Kidney capillary endothelial cell (primary cell): ENCODE results near the gene UBE2I.
"Not testable (repeated sequence)": the region's sequence is repeated elsewhere in the genome, so short reads cannot be mapped to it uniquely, and the experiment has no call there.

Source experiments
- DNase-seq: peaks from one replicate; pipeline ENCODE4 v3.0.0-alpha.2; 2018; ENCODE audit warnings: low spot score

Gene UBE2I

DNA sequence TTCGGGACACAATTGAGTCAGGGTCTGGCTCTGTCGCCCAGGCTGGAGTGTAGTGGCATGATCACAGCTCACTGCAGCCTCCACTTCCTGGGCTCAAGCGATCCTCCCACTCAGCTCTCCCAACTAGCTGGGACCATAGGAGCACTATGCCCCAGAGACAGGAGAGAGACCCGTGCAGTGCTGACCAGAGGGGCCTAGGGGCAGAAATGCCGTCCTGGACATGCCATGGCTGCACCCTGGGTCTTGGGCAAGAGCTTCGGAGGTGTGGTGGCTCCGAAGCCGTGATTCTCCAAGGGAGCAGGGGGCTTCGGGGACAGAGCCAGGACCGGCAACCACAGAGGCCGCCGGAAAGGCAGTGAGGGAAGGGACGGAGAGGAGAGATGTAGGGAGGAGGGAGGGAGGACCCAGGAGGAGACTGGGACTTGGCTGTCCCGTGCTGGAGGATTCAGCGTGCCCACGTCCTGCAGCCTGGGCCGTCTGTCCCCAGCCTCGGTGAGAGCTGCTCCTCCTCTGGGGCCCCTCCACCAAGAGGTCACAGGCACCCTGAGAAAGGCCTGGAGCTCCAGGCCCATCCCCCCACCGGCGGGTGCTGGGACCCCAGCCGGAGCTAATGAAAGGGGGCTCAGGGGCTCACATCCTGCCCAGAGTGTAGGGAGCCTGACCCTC is 31.7 kb upstream of the UBE2I start:
- no peak for DNase-seq

- DNase-seq = no peak
These were observed 31.0 kb upstream of the UBE2I start for GRCh38 chr16:1278477-1278876.

DNA sequence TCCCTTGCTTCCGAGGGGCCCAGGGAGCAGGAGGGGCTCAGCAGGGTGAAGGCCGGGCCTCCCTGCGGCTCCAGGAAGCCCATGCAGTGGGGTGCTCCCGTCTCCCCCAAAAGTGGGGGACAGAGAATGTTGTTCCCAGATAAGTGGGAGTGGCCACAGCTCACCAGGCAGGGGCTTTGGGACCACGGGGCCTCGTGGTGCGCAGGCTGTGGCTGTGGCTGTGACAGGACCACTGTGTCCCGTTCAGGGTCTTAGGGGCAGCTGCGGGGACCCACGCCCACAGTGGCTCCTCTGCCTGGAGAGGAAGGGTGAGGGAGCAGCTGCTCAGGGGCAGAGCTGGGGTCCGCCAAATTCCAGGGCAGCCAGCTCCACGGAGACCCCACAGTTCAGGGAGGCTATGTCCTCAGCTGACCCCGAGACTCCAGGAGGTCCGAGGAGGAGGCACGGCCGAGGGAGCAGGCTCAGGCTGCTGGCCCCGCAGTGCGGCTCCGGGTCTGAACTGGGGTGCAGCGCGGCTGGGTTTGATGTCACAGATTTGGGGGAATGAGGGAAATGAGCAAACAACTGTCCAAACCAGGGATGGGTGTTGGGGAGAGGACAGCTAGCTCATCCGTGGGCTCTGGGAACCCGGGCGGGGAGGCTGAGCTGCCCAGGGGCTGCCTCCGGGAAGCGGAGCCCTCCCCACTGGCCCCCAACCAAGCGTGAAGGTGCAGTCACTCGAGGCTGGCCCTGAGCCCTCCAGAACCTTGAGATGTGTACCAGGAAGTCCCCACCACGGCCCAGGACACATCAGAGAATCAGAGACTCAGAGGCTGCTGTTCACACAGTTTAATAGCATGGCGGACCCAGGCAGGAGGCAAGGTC is 30.1 kb upstream of the UBE2I start:
- DNase-seq = no peak

- DNase-seq = no peak
These were observed 29.4 kb upstream of the UBE2I start for GRCh38 chr16:1279945-1280589.

DNA sequence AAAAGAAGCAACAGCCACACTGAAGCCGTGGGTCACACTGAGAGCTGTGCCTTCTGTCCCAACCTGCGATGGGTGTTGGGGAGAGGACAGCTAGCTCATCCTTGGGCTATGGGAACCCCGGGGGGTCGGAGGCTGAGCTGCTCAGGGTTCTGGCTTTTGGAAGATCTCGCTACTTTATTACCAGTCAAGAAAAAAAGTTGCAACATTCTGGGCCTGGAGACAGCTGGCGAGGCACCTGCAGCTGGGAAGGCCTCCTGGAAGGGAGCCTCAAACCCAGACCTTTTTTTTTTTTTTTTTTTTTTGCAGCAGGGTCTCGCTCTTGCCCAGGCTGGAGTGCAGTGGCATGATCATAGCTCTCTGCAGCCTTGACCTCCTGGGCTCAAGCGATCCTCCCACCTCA is 28.7 kb upstream of the UBE2I start:
- no peak for DNase-seq

- DNase-seq = no peak
These were observed 27.9 kb upstream of the UBE2I start for GRCh38 chr16:1281517-1281916.

DNA sequence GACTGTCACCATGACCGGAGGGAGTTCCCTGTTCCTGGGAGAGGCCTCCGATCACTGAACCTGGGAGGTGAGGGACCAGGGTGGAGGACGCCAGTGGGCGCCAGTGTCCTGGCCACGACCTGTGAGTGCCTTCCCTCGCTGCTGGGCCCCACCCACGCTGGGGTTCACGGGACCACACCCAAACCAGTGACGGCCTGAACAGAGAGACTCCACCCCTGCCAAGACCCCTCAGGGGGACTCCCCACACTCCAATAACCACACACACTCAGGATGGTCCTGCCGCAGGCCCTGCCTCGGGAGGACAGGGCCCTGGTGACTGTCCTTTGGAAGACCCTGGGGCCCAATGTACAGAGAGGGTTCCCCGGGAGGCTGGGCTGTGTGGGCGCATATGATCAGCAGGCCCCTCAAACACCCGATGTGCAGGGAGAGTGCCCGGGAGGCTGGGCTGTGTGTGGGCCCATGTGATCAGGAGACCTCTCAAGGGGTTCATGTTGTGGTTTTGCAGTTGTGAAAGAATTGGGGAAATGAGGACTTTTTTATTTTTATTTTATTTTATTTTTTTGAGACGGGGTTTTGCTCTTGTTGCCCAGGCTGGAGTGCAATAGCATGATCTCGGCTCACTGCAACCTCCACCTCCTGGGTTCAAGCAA is 27.0 kb upstream of the UBE2I start:
- no peak for DNase-seq

- DNase-seq = no peak
These were observed 26.1 kb upstream of the UBE2I start for GRCh38 chr16:1283296-1283695.

GRCh38 chr16:1283996-1284616 is 25.3 kb upstream of the UBE2I start:
- DNase-seq = no peak

DNA sequence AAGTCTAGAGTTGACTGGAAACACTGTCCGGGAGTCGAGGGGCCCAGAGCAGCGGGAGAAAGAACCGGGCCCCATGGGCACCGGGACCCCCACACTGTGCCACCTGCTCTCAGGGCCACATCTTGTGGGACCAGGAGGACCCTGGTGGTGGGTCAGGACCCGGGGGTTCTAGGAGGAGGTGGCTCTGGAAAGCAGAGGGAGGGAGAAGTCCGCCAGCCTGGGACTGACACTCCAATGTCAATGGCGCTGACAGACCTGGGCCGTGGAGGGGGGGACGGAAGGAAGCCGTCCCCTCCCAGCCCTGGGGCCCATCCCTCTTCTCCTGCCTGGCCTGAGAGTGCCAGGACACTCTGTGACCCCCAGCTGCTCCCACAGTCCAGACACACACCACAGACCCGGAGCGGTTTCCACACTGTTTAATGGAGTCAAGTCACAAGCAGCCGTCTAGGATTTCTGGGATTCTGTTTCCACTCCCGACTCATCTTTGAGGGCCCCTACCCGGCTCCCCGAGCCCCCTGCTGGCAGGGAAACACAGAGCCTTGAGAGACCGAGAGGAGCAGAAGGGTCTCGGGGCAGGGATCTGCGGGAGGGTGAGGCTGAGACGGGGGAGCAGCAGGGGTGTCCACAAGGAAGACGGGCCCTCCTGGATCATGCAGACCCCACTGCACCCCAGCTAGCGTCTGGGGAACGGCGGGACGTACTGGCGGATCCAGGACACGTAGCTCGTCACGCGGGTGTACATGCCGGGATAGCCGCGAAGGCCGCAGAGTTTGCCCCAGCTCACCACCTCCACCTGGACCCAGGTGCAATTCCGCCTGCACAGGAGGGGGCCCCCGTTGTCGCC is 23.5 kb upstream of the UBE2I start:
- no peak for DNase-seq

DNA sequence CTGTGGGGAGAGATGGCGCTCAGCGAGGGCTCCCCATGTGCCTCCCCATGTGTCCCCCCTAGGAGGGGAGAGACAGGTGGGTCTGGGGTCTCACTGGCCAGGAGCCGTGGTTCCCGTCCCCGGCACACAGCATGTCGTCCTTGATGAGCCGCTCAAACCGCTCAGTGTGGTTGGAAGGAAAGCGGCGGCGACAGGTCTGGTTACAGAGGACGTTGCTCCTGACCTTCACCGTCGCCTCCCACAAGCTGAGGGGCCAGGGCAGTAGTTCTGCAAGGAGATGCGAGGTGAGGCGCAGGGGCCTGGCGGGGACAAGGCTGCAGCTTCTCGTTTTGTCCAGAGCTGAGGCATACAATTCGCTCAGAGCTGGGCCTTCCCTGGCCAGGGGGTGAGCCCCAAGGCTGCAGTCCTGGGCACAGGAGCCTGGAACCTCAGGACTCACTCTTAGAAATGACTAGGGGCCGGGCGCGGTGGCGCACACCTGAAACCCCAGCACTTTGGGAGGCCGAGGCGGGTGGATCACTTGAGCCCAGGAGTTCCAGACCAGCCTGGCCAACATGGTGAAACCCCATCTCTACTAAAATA is 22.8 kb upstream of the UBE2I start:
- DNase-seq = no peak

- DNase-seq = no peak
These were observed 21.3 kb upstream of the UBE2I start for GRCh38 chr16:1287982-1288670.

GRCh38 chr16:1288813-1289476 is 20.5 kb upstream of the UBE2I start:
- no peak for DNase-seq

DNA sequence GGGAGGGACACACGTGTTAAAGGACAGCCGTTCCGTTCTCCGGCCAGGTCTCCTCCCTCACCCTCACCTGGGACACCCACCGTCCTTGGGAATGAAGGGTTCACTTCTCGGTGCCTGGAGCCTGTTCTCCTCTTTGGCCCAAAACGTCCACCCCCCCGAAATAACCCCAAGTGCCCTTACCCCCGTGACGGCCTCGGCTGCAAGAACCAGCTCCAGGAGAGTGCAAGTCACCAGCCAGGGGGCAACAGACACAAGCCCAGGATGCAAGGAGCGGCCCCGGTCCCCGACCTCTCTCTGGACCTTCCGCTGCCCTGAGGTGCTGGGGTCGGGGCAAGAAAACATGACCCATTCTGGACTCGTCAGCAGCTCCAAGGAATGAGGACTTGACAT is 20.0 kb upstream of the UBE2I start:
- no peak for DNase-seq

DNA sequence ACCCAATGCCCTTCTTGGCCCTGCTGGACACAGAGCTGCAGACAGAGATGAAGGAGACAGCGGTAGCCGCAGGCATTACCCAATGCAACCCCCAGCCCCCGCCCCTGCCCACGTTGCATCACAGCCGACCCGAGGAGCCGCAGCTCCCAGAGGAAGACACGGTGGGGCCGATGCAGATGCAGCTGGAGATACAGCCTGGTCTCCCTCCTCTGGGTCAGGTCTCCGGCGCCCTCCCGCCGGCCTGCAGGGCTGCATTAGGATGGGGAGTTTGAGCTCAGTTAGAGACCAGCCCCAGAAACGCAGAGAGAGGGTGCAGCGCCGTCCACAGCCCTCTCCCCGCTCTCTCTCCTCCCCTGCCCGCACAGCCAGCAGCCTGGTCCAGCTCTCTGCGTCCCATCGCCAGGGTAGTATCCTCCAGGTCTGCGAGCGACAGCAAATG is 19.4 kb upstream of the UBE2I start:
- DNase-seq = no peak

GRCh38 chr16:1290860-1291575 is 18.4 kb upstream of the UBE2I start:
- no peak for DNase-seq

DNA sequence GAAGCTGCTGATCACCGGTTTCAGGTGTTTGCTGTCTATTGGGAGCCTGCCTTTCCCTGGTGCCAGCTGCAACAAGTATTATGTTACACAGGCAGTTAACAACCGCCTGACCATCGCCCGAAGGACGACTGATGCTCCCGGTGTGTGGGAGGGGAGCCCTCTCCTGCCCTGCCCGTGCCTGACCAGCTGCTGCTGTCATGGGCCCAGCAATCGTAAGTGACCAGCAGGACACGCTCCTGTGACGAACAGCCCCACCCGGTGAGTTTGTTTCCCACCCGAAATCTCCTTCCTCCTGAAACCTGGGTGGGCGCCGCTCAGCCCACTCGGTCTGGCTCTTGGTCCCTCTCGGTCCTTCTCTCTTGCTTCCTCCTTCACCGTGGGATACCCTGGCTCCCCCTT is 17.9 kb upstream of the UBE2I start:
- DNase-seq = no peak

- not testable (repeated sequence) for DNase-seq
These were observed 17.2 kb upstream of the UBE2I start for GRCh38 chr16:1292208-1292607.

- not testable (repeated sequence) for DNase-seq
These were observed 16.6 kb upstream of the UBE2I start for GRCh38 chr16:1292808-1293207.
